B cell (primary cell): Measurements from ENCODE around the gene TMEM33.

Source experiments
- EZH2 ChIP-seq: IDR thresholded peaks from 2 replicates; pipeline ENCODE4 v1.6.1; 2012; ENCODE audit warnings: borderline replicate concordance, low read depth, mild to moderate bottlenecking, moderate library complexity, low read length; ENCODE audit not compliant: insufficient read depth, poor library complexity, severe bottlenecking
- TF ChIP-seq, protein P1 (sequence below): fragments of 200-600 bp; IDR thresholded peaks from one replicate; pipeline ENCODE4 v1.8.0; 2022; ENCODE audit warnings: antibody characterized with exemption, mild to moderate bottlenecking

DNA sequence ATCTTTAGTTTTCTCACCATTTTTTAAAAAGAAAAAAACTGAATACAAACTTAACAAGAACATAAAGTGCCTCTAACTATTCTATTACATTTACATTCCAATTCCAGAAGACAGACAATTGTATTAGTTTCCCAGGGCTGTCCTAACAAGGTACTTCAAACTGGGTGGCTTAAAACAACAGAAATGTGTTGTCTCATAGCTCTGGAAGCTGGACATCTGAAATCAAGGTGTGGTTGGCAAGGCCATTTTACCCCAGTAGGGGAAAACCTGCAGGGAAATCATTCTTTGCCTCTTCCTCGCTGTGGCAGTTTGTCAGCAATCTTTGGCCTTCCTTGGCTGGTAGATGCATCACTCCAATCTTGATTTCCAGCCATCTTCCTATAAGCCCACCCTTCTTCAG is 37.5 kb upstream of the TMEM33 start:
- TF ChIP-seq, protein P1, sequence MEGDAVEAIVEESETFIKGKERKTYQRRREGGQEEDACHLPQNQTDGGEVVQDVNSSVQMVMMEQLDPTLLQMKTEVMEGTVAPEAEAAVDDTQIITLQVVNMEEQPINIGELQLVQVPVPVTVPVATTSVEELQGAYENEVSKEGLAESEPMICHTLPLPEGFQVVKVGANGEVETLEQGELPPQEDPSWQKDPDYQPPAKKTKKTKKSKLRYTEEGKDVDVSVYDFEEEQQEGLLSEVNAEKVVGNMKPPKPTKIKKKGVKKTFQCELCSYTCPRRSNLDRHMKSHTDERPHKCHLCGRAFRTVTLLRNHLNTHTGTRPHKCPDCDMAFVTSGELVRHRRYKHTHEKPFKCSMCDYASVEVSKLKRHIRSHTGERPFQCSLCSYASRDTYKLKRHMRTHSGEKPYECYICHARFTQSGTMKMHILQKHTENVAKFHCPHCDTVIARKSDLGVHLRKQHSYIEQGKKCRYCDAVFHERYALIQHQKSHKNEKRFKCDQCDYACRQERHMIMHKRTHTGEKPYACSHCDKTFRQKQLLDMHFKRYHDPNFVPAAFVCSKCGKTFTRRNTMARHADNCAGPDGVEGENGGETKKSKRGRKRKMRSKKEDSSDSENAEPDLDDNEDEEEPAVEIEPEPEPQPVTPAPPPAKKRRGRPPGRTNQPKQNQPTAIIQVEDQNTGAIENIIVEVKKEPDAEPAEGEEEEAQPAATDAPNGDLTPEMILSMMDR: no peak
- no peak for TF ChIP-seq EZH2
